ENCODE measurements around the gene PRRT3. TPM values are rescaled to one million over a fixed set of nuclear protein-coding genes. Genes with fewer than 3 reads are reported as not detected.
"Not testable (repeated sequence)": the region's sequence is repeated elsewhere in the genome, so short reads cannot be mapped to it uniquely, and the experiment has no call there.

The PRRT3 gene
- total and polyA plus RNA-seq, 2 experiments from 2014 or later: 4.3 to 6.9 TPM

- peaks cover 26% of the 10 kb centered on the region for H3K36me3 Mint-ChIP-seq (ENCODE audit: low read depth)
- H3K9me3 Mint-ChIP-seq; H3K27ac Mint-ChIP-seq; H3K4me3 Mint-ChIP-seq; H2AFZ ChIP-seq; H3K4me3 ChIP-seq; H3K36me3 ChIP-seq (ENCODE audit: insufficient read depth); H3K27ac ChIP-seq (ENCODE audit: low read depth); H3K27me3 ChIP-seq (ENCODE audit: insufficient read depth); DNase-seq (ENCODE audit: low spot score); H4K20me1 ChIP-seq (replicated peaks; ENCODE audit: insufficient read depth); H3K4me1 ChIP-seq (ENCODE audit: insufficient read depth); H3K9me2 ChIP-seq (ENCODE audit: insufficient read depth); ATAC-seq; H3K4me2 ChIP-seq; H3F3A ChIP-seq (replicated peaks; ENCODE audit: low read depth); H3K27me3 Mint-ChIP-seq (ENCODE audit: insufficient read depth, low read depth, poor library complexity); H3K4me1 Mint-ChIP-seq; H3K79me2 ChIP-seq (replicated peaks; ENCODE audit: insufficient read depth): not testable (repeated sequence)
Observed at GRCh38 chr3:9896755-9897407, 55.3 kb downstream of the PRRT3 start.

DNA sequence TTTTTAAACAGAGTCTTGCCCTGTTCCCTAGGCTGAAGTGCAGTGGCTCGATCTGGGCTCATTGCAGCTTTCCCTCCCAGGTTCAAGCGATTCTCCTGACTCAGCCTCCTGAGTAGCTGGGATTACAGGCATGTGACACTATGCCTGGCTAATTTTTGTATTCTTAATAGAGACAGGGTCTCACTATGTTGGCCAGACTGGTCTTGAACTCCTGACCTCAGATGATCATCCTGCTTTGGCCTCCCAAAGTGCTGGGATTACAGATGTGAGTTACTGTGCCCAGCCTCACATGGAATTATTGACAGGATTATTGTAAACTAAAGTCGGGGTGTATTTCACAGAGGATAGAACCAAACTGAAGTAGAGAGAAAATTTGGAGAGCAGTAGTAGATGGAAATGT lies 56.5 kb downstream of the PRRT3 start:
- H3K4me3 ChIP-seq; H3K27me3 ChIP-seq (ENCODE audit: insufficient read depth); H2AFZ ChIP-seq; H3K27ac ChIP-seq (ENCODE audit: low read depth); H3K9me3 Mint-ChIP-seq; H3K4me3 Mint-ChIP-seq; DNase-seq (ENCODE audit: low spot score); H4K20me1 ChIP-seq (replicated peaks; ENCODE audit: insufficient read depth); H3K4me1 ChIP-seq (ENCODE audit: insufficient read depth); H3K27ac Mint-ChIP-seq; H3K9me2 ChIP-seq (ENCODE audit: insufficient read depth); H3K36me3 ChIP-seq (ENCODE audit: insufficient read depth); H3F3A ChIP-seq (replicated peaks; ENCODE audit: low read depth); ATAC-seq; H3K27me3 Mint-ChIP-seq (ENCODE audit: insufficient read depth, low read depth, poor library complexity); H3K4me2 ChIP-seq: not testable (repeated sequence)
- H3K79me2 ChIP-seq (replicated peaks; ENCODE audit: insufficient read depth): peaks cover 17% of the 10 kb centered on the region
- Mint-ChIP-seq H3K4me1 (peaks cover 12% of the 10 kb centered on the region), H3K36me3 (ENCODE audit: low read depth) (peaks cover 33% of the 10 kb centered on the region)

Small RNA genes within 50 kb of the gene (small RNA-seq; reads per million reads assigned to genes)
- gene CYCSP10 (ENCODE audit: low replicate concordance) (not detected), gene RNU6-882P (ENCODE audit: low replicate concordance) (not detected)

Other genes with a start within 250 kb of the PRRT3 start
- 7.8 and 8.8 TPM in 2 replicates for gene CPNE9, start 248.6 kb downstream of the PRRT3 start, total RNA-seq (2014; rRNA removed; shearing (Covaris generic))
- 6.2 and 7.0 TPM in 2 replicates for gene CPNE9, start 248.6 kb downstream of the PRRT3 start, polyA plus RNA-seq (2016; fragmentation: Nextera tagmentation; extraction: Ambion mirVana)
- 23.7 and 24.7 TPM in 2 replicates for gene BRPF1, start 220.7 kb downstream of the PRRT3 start, total RNA-seq (2014; rRNA removed; shearing (Covaris generic))
- gene BRPF1, start 220.7 kb downstream of the PRRT3 start, polyA plus RNA-seq (2016; fragmentation: Nextera tagmentation; extraction: Ambion mirVana): 6.3 and 8.0 TPM in 2 replicates
- 25.4 and 27.6 TPM in 2 replicates for gene OGG1, start 202.5 kb downstream of the PRRT3 start, total RNA-seq (2014; rRNA removed; shearing (Covaris generic))
- 17.4 and 20.6 TPM in 2 replicates for gene OGG1, start 202.5 kb downstream of the PRRT3 start, polyA plus RNA-seq (2016; fragmentation: Nextera tagmentation; extraction: Ambion mirVana)
- gene CAMK1, start 182.5 kb downstream of the PRRT3 start, total RNA-seq (2014; rRNA removed; shearing (Covaris generic)): 3.1 and 4.4 TPM in 2 replicates
- gene CAMK1, start 182.5 kb downstream of the PRRT3 start, polyA plus RNA-seq (2016; fragmentation: Nextera tagmentation; extraction: Ambion mirVana): 4.4 and 4.9 TPM in 2 replicates
- 54.4 and 61.7 TPM in 2 replicates for gene TADA3, start 159.9 kb downstream of the PRRT3 start, total RNA-seq (2014; rRNA removed; shearing (Covaris generic))
- gene TADA3, start 159.9 kb downstream of the PRRT3 start, polyA plus RNA-seq (2016; fragmentation: Nextera tagmentation; extraction: Ambion mirVana): 29.1 and 31.5 TPM in 2 replicates
- 171 and 176 TPM in 2 replicates for gene ARPC4, start 159.3 kb downstream of the PRRT3 start, total RNA-seq (2014; rRNA removed; shearing (Covaris generic))
- gene ARPC4, start 159.3 kb downstream of the PRRT3 start, polyA plus RNA-seq (2016; fragmentation: Nextera tagmentation; extraction: Ambion mirVana): 71.9 and 73.0 TPM in 2 replicates
- gene TTLL3, start 142.1 kb downstream of the PRRT3 start, total RNA-seq (2014; rRNA removed; shearing (Covaris generic)): 4.5 and 5.3 TPM in 2 replicates
- 3.7 and 4.9 TPM in 2 replicates for gene TTLL3, start 142.1 kb downstream of the PRRT3 start, polyA plus RNA-seq (2016; fragmentation: Nextera tagmentation; extraction: Ambion mirVana)
- gene RPUSD3, start 108.4 kb downstream of the PRRT3 start, total RNA-seq (2014; rRNA removed; shearing (Covaris generic)): 73.4 and 82.8 TPM in 2 replicates
- gene RPUSD3, start 108.4 kb downstream of the PRRT3 start, polyA plus RNA-seq (2016; fragmentation: Nextera tagmentation; extraction: Ambion mirVana): 59.6 and 64.3 TPM in 2 replicates
- gene CIDEC, start 72.2 kb downstream of the PRRT3 start, total RNA-seq (2014; rRNA removed; shearing (Covaris generic)): not detected in 2 replicates
- not detected in 2 replicates for gene CIDEC, start 72.2 kb downstream of the PRRT3 start, polyA plus RNA-seq (2016; fragmentation: Nextera tagmentation; extraction: Ambion mirVana)
- gene JAGN1, start 61.8 kb downstream of the PRRT3 start, total RNA-seq (2014; rRNA removed; shearing (Covaris generic)): 22.5 and 23.7 TPM in 2 replicates
- gene JAGN1, start 61.8 kb downstream of the PRRT3 start, polyA plus RNA-seq (2016; fragmentation: Nextera tagmentation; extraction: Ambion mirVana): 27.9 and 32.0 TPM in 2 replicates
- gene IL17RE, start 49.6 kb downstream of the PRRT3 start, total RNA-seq (2014; rRNA removed; shearing (Covaris generic)): 3.4 and 4.3 TPM in 2 replicates
- 1.0 and 1.1 TPM in 2 replicates for gene IL17RE, start 49.6 kb downstream of the PRRT3 start, polyA plus RNA-seq (2016; fragmentation: Nextera tagmentation; extraction: Ambion mirVana)
- 12.6 and 15.0 TPM in 2 replicates for gene IL17RC, start 35.3 kb downstream of the PRRT3 start, total RNA-seq (2014; rRNA removed; shearing (Covaris generic))
- 8.4 and 10.2 TPM in 2 replicates for gene IL17RC, start 35.3 kb downstream of the PRRT3 start, polyA plus RNA-seq (2016; fragmentation: Nextera tagmentation; extraction: Ambion mirVana)
- 8.4 and 11.5 TPM in 2 replicates for gene CRELD1, start 18.6 kb downstream of the PRRT3 start, total RNA-seq (2014; rRNA removed; shearing (Covaris generic))
- gene CRELD1, start 18.6 kb downstream of the PRRT3 start, polyA plus RNA-seq (2016; fragmentation: Nextera tagmentation; extraction: Ambion mirVana): 13.1 and 14.3 TPM in 2 replicates
- gene EMC3, start 34.4 kb upstream of the PRRT3 start, total RNA-seq (2014; rRNA removed; shearing (Covaris generic)): 23.8 and 36.2 TPM in 2 replicates
- gene EMC3, start 34.4 kb upstream of the PRRT3 start, polyA plus RNA-seq (2016; fragmentation: Nextera tagmentation; extraction: Ambion mirVana): 42.8 and 46.5 TPM in 2 replicates
- gene FANCD2, start 74.0 kb upstream of the PRRT3 start, total RNA-seq (2014; rRNA removed; shearing (Covaris generic)): 71.6 and 94.4 TPM in 2 replicates
- 59.5 and 61.5 TPM in 2 replicates for gene FANCD2, start 74.0 kb upstream of the PRRT3 start, polyA plus RNA-seq (2016; fragmentation: Nextera tagmentation; extraction: Ambion mirVana)
- gene FANCD2OS, start 155.8 kb upstream of the PRRT3 start, total RNA-seq (2014; rRNA removed; shearing (Covaris generic)): not detected in 2 replicates
- 0.94 TPM in 1 of 2 replicates, not detected in the other for gene FANCD2OS, start 155.8 kb upstream of the PRRT3 start, polyA plus RNA-seq (2016; fragmentation: Nextera tagmentation; extraction: Ambion mirVana)
- 104 and 130 TPM in 2 replicates for gene BRK1, start 163.3 kb upstream of the PRRT3 start, total RNA-seq (2014; rRNA removed; shearing (Covaris generic))
- gene BRK1, start 163.3 kb upstream of the PRRT3 start, polyA plus RNA-seq (2016; fragmentation: Nextera tagmentation; extraction: Ambion mirVana): 148 and 165 TPM in 2 replicates
- 46.7 and 62.8 TPM in 2 replicates for gene VHL, start 189.4 kb upstream of the PRRT3 start, total RNA-seq (2014; rRNA removed; shearing (Covaris generic))
- 16.7 and 18.7 TPM in 2 replicates for gene VHL, start 189.4 kb upstream of the PRRT3 start, polyA plus RNA-seq (2016; fragmentation: Nextera tagmentation; extraction: Ambion mirVana)
- 0.85 and 1.4 TPM in 2 replicates for gene IRAK2, start 212.5 kb upstream of the PRRT3 start, total RNA-seq (2014; rRNA removed; shearing (Covaris generic))
- gene IRAK2, start 212.5 kb upstream of the PRRT3 start, polyA plus RNA-seq (2016; fragmentation: Nextera tagmentation; extraction: Ambion mirVana): 0.37 and 0.68 TPM in 2 replicates